ENCODE measurements around the gene PDZD2. TPM values are rescaled to one million over a fixed set of nuclear protein-coding genes. Genes with fewer than 3 reads are reported as not detected.
"Not testable (repeated sequence)": the region's sequence is repeated elsewhere in the genome, so short reads cannot be mapped to it uniquely, and the experiment has no call there.

The PDZD2 gene
- total RNA-seq, 1 donor from 2014 or later, result 23.3 TPM

DNA sequence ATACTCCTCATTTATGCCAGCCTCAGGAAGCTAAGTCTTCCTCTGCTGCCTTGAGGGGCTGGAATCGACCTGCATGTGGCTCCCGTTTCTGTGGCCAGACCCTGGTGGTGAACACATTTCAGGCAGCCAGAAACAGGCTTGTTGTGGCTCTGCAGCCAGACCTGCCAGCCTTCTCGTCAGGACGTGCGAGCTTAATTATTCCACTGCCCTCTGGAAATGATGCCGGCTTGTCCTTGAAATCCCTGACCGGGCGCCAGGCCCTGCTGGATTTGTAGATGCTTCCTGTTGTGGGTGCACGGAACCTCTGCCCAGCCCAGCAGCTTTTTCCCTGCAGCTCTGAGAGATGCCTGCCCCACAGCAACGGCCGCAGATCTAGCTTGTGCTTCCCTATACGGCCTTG, 41.6 kb downstream of the PDZD2 start:
- no peak for DNase-seq
- H3K4me1 Mint-ChIP-seq (ENCODE audit: low read depth, unreplicated experiment), result peaks cover 35% of the 10 kb centered on the region
- TF ChIP-seq, protein P1, sequence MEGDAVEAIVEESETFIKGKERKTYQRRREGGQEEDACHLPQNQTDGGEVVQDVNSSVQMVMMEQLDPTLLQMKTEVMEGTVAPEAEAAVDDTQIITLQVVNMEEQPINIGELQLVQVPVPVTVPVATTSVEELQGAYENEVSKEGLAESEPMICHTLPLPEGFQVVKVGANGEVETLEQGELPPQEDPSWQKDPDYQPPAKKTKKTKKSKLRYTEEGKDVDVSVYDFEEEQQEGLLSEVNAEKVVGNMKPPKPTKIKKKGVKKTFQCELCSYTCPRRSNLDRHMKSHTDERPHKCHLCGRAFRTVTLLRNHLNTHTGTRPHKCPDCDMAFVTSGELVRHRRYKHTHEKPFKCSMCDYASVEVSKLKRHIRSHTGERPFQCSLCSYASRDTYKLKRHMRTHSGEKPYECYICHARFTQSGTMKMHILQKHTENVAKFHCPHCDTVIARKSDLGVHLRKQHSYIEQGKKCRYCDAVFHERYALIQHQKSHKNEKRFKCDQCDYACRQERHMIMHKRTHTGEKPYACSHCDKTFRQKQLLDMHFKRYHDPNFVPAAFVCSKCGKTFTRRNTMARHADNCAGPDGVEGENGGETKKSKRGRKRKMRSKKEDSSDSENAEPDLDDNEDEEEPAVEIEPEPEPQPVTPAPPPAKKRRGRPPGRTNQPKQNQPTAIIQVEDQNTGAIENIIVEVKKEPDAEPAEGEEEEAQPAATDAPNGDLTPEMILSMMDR (IDR thresholded peaks at IDR 0.05; ENCODE audit: partially characterized antibody, unreplicated experiment), result no peak
- H3K9me3 Mint-ChIP-seq (ENCODE audit: unreplicated experiment), result peaks cover 4% of the 10 kb centered on the region
- no peak overlapping the region for H3K4me3 Mint-ChIP-seq (ENCODE audit: unreplicated experiment)
- H3K27me3 Mint-ChIP-seq (ENCODE audit: unreplicated experiment), result peaks cover 6% of the 10 kb centered on the region
- H3K36me3 Mint-ChIP-seq (ENCODE audit: unreplicated experiment), result peaks cover 6% of the 10 kb centered on the region
- H3K27ac Mint-ChIP-seq (ENCODE audit: unreplicated experiment), result no peak overlapping the region

DNA sequence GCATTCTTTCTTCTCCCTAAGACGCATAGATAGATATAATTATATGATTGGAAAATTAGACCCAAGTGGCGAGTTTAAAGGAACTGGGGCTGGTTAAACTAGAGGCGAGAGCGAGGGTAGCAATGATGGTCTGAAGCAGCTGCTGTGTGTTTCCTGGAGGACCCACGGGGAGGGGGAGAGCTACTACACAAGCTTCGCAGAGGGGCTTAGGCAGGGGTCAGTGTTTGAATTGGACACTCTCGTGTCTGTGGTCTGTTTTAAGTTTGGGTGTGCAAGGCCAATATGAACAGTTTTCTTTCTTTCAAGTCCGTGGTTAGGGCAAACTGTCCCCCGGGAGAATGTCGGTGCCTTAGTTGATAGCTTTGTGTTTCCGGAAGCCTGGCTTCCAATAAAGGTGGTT, 43.1 kb downstream of the PDZD2 start:
- Mint-ChIP-seq H3K36me3 (ENCODE audit: unreplicated experiment) (peaks cover 6% of the 10 kb centered on the region), H3K9me3 (ENCODE audit: unreplicated experiment) (peaks cover 2% of the 10 kb centered on the region), H3K4me3 (ENCODE audit: unreplicated experiment) (peak overlapping the region; percentile 53), H3K4me1 (ENCODE audit: low read depth, unreplicated experiment) (peaks cover 35% of the 10 kb centered on the region), H3K27ac (ENCODE audit: unreplicated experiment) (peak overlapping the region; percentile 80), H3K27me3 (ENCODE audit: unreplicated experiment) (peaks cover 4% of the 10 kb centered on the region)
- TF ChIP-seq, protein P1 (IDR thresholded peaks at IDR 0.05; ENCODE audit: partially characterized antibody, unreplicated experiment), result no peak
- DNase-seq, result peak; percentile 37

DNA sequence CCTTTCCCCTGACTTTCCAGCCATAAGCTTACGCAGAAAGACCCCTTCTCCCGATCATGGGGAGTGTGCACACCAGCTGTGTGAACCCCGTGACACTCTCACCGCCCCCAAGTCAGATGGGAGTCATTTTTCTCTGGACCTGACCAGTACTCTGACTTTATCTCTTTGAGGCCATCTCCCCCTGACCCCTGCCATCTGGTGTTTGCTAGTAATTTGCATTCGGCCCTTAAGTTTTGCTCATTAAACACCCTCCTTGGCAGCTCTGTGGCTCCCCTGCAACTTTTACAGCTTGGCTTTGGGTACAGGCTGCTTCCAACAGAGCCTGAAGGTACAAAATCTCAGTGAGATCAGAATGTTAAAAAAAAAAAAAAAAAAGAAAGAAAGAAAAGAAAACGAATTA, 43.9 kb downstream of the PDZD2 start:
- TF ChIP-seq, protein P1 (IDR thresholded peaks at IDR 0.05; ENCODE audit: partially characterized antibody, unreplicated experiment), result no peak
- Mint-ChIP-seq H3K36me3 (ENCODE audit: unreplicated experiment) (peaks cover 6% of the 10 kb centered on the region), H3K4me3 (ENCODE audit: unreplicated experiment) (peak overlapping the region; percentile 79), H3K27ac (ENCODE audit: unreplicated experiment) (peak overlapping the region; percentile 86), H3K4me1 (ENCODE audit: low read depth, unreplicated experiment) (peaks cover 31% of the 10 kb centered on the region), H3K27me3 (ENCODE audit: unreplicated experiment) (peaks cover 4% of the 10 kb centered on the region), H3K9me3 (ENCODE audit: unreplicated experiment) (peaks cover 2% of the 10 kb centered on the region)
- no peak for DNase-seq

DNA sequence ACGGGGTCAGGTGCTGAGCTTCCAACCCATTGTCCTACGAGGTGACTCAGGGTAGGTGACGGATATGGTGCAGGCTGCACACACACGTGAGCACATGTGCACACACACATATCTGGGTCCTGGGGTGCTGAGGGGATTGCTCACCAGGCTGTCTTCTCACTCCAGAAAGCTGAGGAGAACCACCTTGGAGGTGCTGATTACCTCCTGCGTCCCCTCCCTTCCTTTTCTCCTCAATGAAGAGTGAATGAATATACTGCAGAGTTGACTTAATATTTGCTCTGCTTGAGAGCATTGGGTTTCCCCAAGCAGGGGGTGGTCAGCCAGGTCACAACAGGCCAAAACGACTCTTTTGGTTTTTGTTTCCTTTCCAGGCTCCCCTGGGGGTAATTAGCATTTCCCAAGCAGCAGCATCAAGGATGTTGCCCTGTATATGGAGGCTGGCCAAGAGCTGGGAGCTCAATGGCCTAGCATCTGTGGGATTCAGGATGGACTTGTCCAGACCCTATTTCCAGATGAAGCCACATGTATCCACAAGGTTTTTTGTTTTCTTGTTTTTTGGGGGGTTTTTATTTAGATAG, 49.7 kb downstream of the PDZD2 start:
- TF ChIP-seq, protein P1 (IDR thresholded peaks at IDR 0.05; ENCODE audit: partially characterized antibody, unreplicated experiment), result no peak
- Mint-ChIP-seq H3K4me1 (ENCODE audit: low read depth, unreplicated experiment) (peaks cover 10% of the 10 kb centered on the region), H3K9me3 (ENCODE audit: unreplicated experiment) (peaks cover 6% of the 10 kb centered on the region), H3K27me3 (ENCODE audit: unreplicated experiment) (peaks cover 7% of the 10 kb centered on the region), H3K4me3 (ENCODE audit: unreplicated experiment) (no peak overlapping the region), H3K36me3 (ENCODE audit: unreplicated experiment) (peaks cover 6% of the 10 kb centered on the region), H3K27ac (ENCODE audit: unreplicated experiment) (no peak overlapping the region)
- no peak for DNase-seq

DNA sequence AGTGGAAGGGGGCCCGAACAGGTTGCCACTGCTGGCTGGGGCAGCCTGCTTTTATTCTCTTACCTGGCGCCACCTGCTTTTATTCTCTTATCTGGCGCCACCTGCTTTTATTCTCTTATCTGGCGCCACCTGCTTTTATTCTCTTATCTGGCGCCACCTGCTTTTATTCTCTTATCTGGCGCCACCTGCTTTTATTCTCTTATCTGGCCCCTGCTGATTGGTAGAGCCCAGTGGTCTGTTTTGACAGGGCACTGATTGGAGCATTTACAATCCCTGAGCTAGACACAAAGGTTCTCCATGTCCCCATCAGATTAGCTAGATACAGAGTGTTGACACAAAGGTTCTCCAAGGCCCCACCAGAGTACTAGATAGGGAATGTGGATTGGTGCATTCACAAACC, 52.5 kb downstream of the PDZD2 start:
- H3K27me3 Mint-ChIP-seq (ENCODE audit: unreplicated experiment); H3K9me3 Mint-ChIP-seq (ENCODE audit: unreplicated experiment); DNase-seq; H3K27ac Mint-ChIP-seq (ENCODE audit: unreplicated experiment); H3K36me3 Mint-ChIP-seq (ENCODE audit: unreplicated experiment); H3K4me1 Mint-ChIP-seq (ENCODE audit: low read depth, unreplicated experiment); H3K4me3 Mint-ChIP-seq (ENCODE audit: unreplicated experiment): not testable (repeated sequence)

Data from glutamatergic neuron (in vitro differentiated cells).